Measurements from ENCODE around the gene ABCG8. TPM values are rescaled to one million over a fixed set of nuclear protein-coding genes. Genes with fewer than 3 reads are reported as not detected.

The ABCG8 gene
- total RNA-seq (4.5 and 4.7 TPM in 2 replicates), polyA plus RNA-seq (1.8 and 6.5 TPM in 2 replicates)

DNA sequence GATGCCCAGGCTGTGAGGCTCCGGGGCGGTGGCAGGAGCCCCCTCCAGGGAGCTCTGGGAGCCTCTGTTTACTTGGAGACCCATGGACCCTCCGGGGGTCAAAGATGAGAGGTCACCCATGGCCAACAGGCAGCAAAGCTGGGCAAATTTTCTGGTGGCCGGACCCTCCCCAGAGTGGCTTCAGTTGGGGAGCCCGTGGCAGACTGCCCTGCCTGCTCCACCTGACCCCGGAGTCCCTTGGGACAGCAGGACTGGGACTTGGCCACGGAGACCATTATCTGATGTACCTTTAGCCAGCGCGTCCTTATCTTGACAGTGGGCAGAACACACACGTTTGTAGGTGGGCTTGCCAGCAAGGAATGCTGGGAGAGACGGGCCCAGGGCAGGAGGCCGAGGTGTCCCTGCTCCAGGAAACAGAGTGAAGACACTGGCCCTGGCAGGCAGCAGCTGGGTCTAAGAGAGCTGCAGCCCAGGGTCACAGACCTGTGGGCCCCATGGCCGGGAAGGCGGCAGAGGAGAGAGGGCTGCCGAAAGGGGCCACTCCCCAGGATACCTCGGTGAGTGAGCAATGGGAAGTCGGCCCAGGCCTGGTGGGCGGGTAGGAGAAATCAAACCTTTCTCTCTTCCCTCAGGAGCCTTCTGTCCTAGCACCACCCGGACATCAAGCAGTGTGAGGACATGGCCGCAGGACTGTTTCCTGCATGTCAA lies at the start of gene ABCG8, which contains the start of gene ABCG5:
Gene ABCG8, plus strand, starts transcription at position 412 of the 708 bp plus-strand sequence. Its CDS starts 83 bp downstream, at position 495.
Gene ABCG5, minus strand, starts transcription at position 280 of the 708 bp plus-strand sequence. Its CDS starts 160 bp downstream, at position 120.
- DNase-seq (ENCODE audit: low spot score), result no peak
- no peak within 1 kb of the TSS for H2AFZ ChIP-seq
- no peaks in the 10 kb centered on the region for H3K4me1 ChIP-seq (ENCODE audit: insufficient read depth)
- H3K4me3 ChIP-seq, result no peak within 1 kb of the TSS
- H3K27ac ChIP-seq, result no peak within 1 kb of the TSS
- H3K36me3 ChIP-seq (replicated peaks; ENCODE audit: insufficient read depth, low read depth), result no peaks in the 10 kb centered on the region
- TF ChIP-seq, protein P1, sequence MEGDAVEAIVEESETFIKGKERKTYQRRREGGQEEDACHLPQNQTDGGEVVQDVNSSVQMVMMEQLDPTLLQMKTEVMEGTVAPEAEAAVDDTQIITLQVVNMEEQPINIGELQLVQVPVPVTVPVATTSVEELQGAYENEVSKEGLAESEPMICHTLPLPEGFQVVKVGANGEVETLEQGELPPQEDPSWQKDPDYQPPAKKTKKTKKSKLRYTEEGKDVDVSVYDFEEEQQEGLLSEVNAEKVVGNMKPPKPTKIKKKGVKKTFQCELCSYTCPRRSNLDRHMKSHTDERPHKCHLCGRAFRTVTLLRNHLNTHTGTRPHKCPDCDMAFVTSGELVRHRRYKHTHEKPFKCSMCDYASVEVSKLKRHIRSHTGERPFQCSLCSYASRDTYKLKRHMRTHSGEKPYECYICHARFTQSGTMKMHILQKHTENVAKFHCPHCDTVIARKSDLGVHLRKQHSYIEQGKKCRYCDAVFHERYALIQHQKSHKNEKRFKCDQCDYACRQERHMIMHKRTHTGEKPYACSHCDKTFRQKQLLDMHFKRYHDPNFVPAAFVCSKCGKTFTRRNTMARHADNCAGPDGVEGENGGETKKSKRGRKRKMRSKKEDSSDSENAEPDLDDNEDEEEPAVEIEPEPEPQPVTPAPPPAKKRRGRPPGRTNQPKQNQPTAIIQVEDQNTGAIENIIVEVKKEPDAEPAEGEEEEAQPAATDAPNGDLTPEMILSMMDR (IDR thresholded peaks at IDR 0.05; ENCODE audit: poor library complexity), result no peak
- TF ChIP-seq EZH2 (IDR thresholded peaks at IDR 0.05; ENCODE audit: borderline replicate concordance) (no peak), EZH2phosphoT487 (IDR thresholded peaks at IDR 0.05; ENCODE audit: low read depth, severe bottlenecking, unreplicated experiment) (no peak)
- 78% methylated on average over 20 of the region's 20 CpGs for WGBS (ENCODE audit: low lambda C conversion rate, missing lambda C conversion rate)
- no peaks in the 10 kb centered on the region for H3K27me3 ChIP-seq
- no peaks in the 10 kb centered on the region for H3K9me3 ChIP-seq (ENCODE audit: low read depth)
- no peaks in the 10 kb centered on the region for H4K20me1 ChIP-seq (ENCODE audit: insufficient read depth, poor library complexity, severe bottlenecking)
- H3K79me2 ChIP-seq, result no peaks in the 10 kb centered on the region
- no peaks in the 10 kb centered on the region for H3K9me2 ChIP-seq (replicated peaks; ENCODE audit: insufficient read depth)
- no peak within 1 kb of the TSS for H3K4me2 ChIP-seq

DNA sequence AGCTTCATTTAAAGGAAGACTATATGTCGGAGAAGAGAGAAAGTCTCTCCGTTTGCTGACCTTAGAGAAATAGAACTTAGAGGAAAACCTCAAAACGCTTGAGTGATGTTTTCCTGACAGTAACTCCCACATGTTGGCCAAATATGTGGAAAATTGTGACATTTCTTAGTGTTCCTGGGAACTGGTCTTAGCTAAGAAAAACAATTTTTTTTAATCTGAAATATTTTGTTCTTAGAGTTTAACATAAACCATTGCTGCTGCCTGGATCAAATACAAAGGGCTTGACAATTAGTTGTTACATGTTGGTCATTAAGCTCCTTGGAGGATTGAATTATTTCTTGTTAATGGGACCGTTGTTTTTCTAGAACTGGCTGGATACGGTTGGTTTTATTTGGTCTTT lies 48.6 kb upstream of the ABCG8 start:
- no peaks in the 10 kb centered on the region for H4K20me1 ChIP-seq (ENCODE audit: insufficient read depth, poor library complexity, severe bottlenecking)
- no peak for TF ChIP-seq EZH2phosphoT487 (IDR thresholded peaks at IDR 0.05; ENCODE audit: low read depth, severe bottlenecking, unreplicated experiment)
- TF ChIP-seq, protein P1 (IDR thresholded peaks at IDR 0.05; ENCODE audit: poor library complexity), result no peak
- TF ChIP-seq EZH2 (IDR thresholded peaks at IDR 0.05; ENCODE audit: borderline replicate concordance), result no peak
- H3K36me3 ChIP-seq (replicated peaks; ENCODE audit: insufficient read depth, low read depth), result no peaks in the 10 kb centered on the region
- no peaks in the 10 kb centered on the region for H3K9me2 ChIP-seq (replicated peaks; ENCODE audit: insufficient read depth)
- 92% methylated on average over 5 of the region's 5 CpGs for WGBS (ENCODE audit: low lambda C conversion rate, missing lambda C conversion rate)
- no peak overlapping the region for H3K27ac ChIP-seq
- H3K9me3 ChIP-seq (ENCODE audit: low read depth), result no peaks in the 10 kb centered on the region
- no peaks in the 10 kb centered on the region for H3K4me1 ChIP-seq (ENCODE audit: insufficient read depth)
- no peaks in the 10 kb centered on the region for H3K79me2 ChIP-seq
- H2AFZ ChIP-seq, result no peak overlapping the region
- no peaks in the 10 kb centered on the region for H3K27me3 ChIP-seq
- H3K4me3 ChIP-seq, result no peak overlapping the region
- no peak overlapping the region for H3K4me2 ChIP-seq
- DNase-seq (ENCODE audit: low spot score), result no peak

DNA sequence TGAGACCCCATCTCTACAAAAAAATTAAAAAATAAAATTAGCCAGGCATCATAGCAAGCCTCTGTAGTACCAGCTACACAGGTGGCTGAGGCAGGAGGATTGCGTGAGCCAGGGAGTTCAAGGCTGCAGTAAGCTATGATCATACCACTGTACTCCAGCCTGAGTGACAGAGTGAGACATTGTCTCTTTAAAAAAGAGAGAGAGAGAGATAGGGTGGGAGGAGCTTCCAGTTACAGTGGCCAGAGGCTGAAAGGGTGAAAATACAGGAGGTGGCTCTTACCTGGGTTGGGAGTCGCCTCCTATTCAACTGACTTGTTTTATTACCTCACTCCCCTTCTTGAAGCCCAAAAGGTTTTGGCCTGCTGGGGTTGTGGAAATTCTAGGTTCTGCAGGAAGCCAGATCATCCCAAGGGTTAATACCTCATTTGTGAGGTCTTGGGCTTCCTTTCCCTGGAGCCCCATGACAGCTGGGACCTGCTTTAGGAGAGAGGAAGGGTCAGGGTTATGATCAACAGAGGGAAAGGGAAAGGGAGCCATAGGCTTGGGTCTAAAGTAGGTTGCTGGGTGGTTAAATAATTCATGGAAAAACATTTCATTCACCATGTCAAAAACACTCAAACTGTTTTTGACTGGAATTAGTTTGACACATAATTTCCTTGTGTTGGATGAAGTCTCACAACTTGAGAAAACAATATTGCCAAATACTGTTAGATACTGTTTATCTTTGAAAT lies 47.6 kb upstream of the ABCG8 start:
- H3K27me3 ChIP-seq, result no peaks in the 10 kb centered on the region
- no peak overlapping the region for H3K4me3 ChIP-seq
- no peaks in the 10 kb centered on the region for H3K4me1 ChIP-seq (ENCODE audit: insufficient read depth)
- no peaks in the 10 kb centered on the region for H4K20me1 ChIP-seq (ENCODE audit: insufficient read depth, poor library complexity, severe bottlenecking)
- no peaks in the 10 kb centered on the region for H3K9me2 ChIP-seq (replicated peaks; ENCODE audit: insufficient read depth)
- no peak overlapping the region for H3K27ac ChIP-seq
- H3K36me3 ChIP-seq (replicated peaks; ENCODE audit: insufficient read depth, low read depth), result no peaks in the 10 kb centered on the region
- no peaks in the 10 kb centered on the region for H3K79me2 ChIP-seq
- TF ChIP-seq, protein P1 (IDR thresholded peaks at IDR 0.05; ENCODE audit: poor library complexity), result no peak
- TF ChIP-seq EZH2phosphoT487 (IDR thresholded peaks at IDR 0.05; ENCODE audit: low read depth, severe bottlenecking, unreplicated experiment) (no peak), EZH2 (IDR thresholded peaks at IDR 0.05; ENCODE audit: borderline replicate concordance) (no peak)
- H3K4me2 ChIP-seq, result no peak overlapping the region
- H2AFZ ChIP-seq, result no peak overlapping the region
- H3K9me3 ChIP-seq (ENCODE audit: low read depth), result no peaks in the 10 kb centered on the region
- 97% methylated on average over 2 of the region's 2 CpGs for WGBS (ENCODE audit: low lambda C conversion rate, missing lambda C conversion rate)
- no peak for DNase-seq (ENCODE audit: low spot score)

Measured in hepatocyte (in vitro differentiated cells).